ENCODE data around the gene VIPAS39. TPM values are rescaled to one million over a fixed set of nuclear protein-coding genes. Genes with fewer than 3 reads are reported as not detected.
A peak's percentile ranks its signal among the peaks of the same experiment; 100 is the strongest.

Gene VIPAS39
- total RNA-seq, 6 experiments from 2014 or later = 14.2 to 17.4 (median 15.3) TPM

GRCh38 chr14:77376771-77377501 lies 80.5 kb downstream of the VIPAS39 start, which contains the start of the genes SAMD15 and TMED8:
TSS of gene SAMD15 (plus strand) at chr14:77377379. CDS start at chr14:77377419, 40 bp downstream.
TSS of gene TMED8 (minus strand) at chr14:77377094. CDS start at chr14:77377053, 41 bp downstream.
- peak; percentile 70 for DNase-seq
- Mint-ChIP-seq H3K4me1 (ENCODE audit: low read depth) (peaks cover 38% of the 10 kb centered on the region), H3K9me3 (no peaks in the 10 kb centered on the region), H3K27ac (peak within 1 kb of the TSS; percentile 65), H3K36me3 (ENCODE audit: low read depth) (0 out of 2 replicates have a peak, but pooled peaks cover 10% of the 10 kb centered on the region), H3K27me3 (ENCODE audit: insufficient read depth) (no peaks in the 10 kb centered on the region), H3K4me3 (peak within 1 kb of the TSS; percentile 90)
- peak; percentile 60 for TF ChIP-seq CTCF (IDR thresholded peaks at IDR 0.05)

Other genes starting within 250 kb of the VIPAS39 start
- gene NGB, start 186.4 kb downstream of the VIPAS39 start, total RNA-seq (2021; fragmentation: NEBNext Ultra II Directional; extraction: Animal tissue kit (Norgen Biotek cat#: 25700)) = not detected
- gene POMT2, start 136.7 kb downstream of the VIPAS39 start, total RNA-seq (2021; fragmentation: NEBNext Ultra II Directional; extraction: Animal tissue kit (Norgen Biotek cat#: 25700)) = 10 to 100 TPM; 21.7 to 39.0 (median 27.5) TPM
- 10 to 100 TPM in 5 of 6 experiments, 1 to 10 TPM in 1; 9.3 to 15.0 (median 10.3) TPM for gene GSTZ1, start 136.6 kb downstream of the VIPAS39 start, total RNA-seq (2021; fragmentation: NEBNext Ultra II Directional; extraction: Animal tissue kit (Norgen Biotek cat#: 25700))
- gene TMED8, start 80.5 kb downstream of the VIPAS39 start, total RNA-seq (2021; fragmentation: NEBNext Ultra II Directional; extraction: Animal tissue kit (Norgen Biotek cat#: 25700)) = 1 to 10 TPM; 5.7 to 7.0 (median 6.6) TPM
- 1 to 10 TPM in 5 of 6 experiments, under 1 TPM in 1; 0.83 to 1.7 (median 1.3) TPM for gene SAMD15, start 80.2 kb downstream of the VIPAS39 start, total RNA-seq (2021; fragmentation: NEBNext Ultra II Directional; extraction: Animal tissue kit (Norgen Biotek cat#: 25700))
- under 1 TPM in 3 of 6 experiments, not detected in 3; 0.09 to 0.33 (median 0.25) TPM for gene NOXRED1, start 34.1 kb downstream of the VIPAS39 start, total RNA-seq (2021; fragmentation: NEBNext Ultra II Directional; extraction: Animal tissue kit (Norgen Biotek cat#: 25700))
- gene AHSA1, start 492 bp upstream of the VIPAS39 start, total RNA-seq (2021; fragmentation: NEBNext Ultra II Directional; extraction: Animal tissue kit (Norgen Biotek cat#: 25700)) = 100 to 1,000 TPM; 155 to 219 (median 178) TPM
- under 1 TPM in 1 of 6 experiments, not detected in 5; 0.10 TPM for gene ISM2, start 41.2 kb upstream of the VIPAS39 start, total RNA-seq (2021; fragmentation: NEBNext Ultra II Directional; extraction: Animal tissue kit (Norgen Biotek cat#: 25700))
- gene SPTLC2, start 159.0 kb upstream of the VIPAS39 start, total RNA-seq (2021; fragmentation: NEBNext Ultra II Directional; extraction: Animal tissue kit (Norgen Biotek cat#: 25700)) = 10 to 100 TPM; 51.2 to 59.2 (median 52.3) TPM